GM23248 (cell line): Measurements from ENCODE around the gene MUC22. TPM values are rescaled to one million over a fixed set of nuclear protein-coding genes. Genes with fewer than 3 reads are reported as not detected.

Source experiments
- DNase-seq: peaks from one replicate; pipeline ENCODE4 v3.0.0-alpha.2; 2015
- H2AFZ ChIP-seq: fragments of 200-600 bp; sonication (generic); 2 replicates; pipeline ENCODE4 v1.6.1; 2016; ENCODE audit warnings: antibody characterized with exemption
- H3F3A ChIP-seq: fragments of 200-600 bp; sonication (generic); 2 replicates; pipeline ENCODE4 v1.6.1; 2016; ENCODE audit warnings: mild to moderate bottlenecking, antibody characterized with exemption, mixed run types; ENCODE audit not compliant: insufficient read depth
- H3K27ac ChIP-seq: fragments of 200-600 bp; sonication (generic); 2 replicates; pipeline ENCODE4 v1.5.1; 2016; ENCODE audit warnings: mild to moderate bottlenecking
- H3K27me3 ChIP-seq: fragments of 200-600 bp; sonication (generic); replicated peaks from 2 replicates; pipeline ENCODE4 v1.6.1; 2016; ENCODE audit warnings: mild to moderate bottlenecking; ENCODE audit not compliant: insufficient read depth
- H3K36me3 ChIP-seq: fragments of 200-600 bp; sonication (generic); 2 replicates; pipeline ENCODE4 v1.6.1; 2016; ENCODE audit warnings: low read depth, mild to moderate bottlenecking
- H3K4me1 ChIP-seq: fragments of 200-600 bp; sonication (generic); 2 replicates; pipeline ENCODE4 v1.6.1; 2016; ENCODE audit warnings: mild to moderate bottlenecking; ENCODE audit not compliant: insufficient read depth
- H3K4me2 ChIP-seq: fragments of 200-600 bp; sonication (generic); one replicate; pipeline ENCODE4 v1.6.1; 2016; ENCODE audit warnings: mild to moderate bottlenecking; ENCODE audit not compliant: unreplicated experiment
- H3K4me3 ChIP-seq: fragments of 200-600 bp; sonication (generic); 2 replicates; pipeline ENCODE4 v1.5.1; 2016; ENCODE audit warnings: mild to moderate bottlenecking
- H3K79me2 ChIP-seq: fragments of 200-600 bp; sonication (generic); 2 replicates; pipeline ENCODE4 v1.6.1; 2016; ENCODE audit warnings: mild to moderate bottlenecking; ENCODE audit not compliant: insufficient read depth
- H3K9ac ChIP-seq: fragments of 200-600 bp; sonication (generic); 2 replicates; pipeline ENCODE4 v1.6.1; 2016; ENCODE audit warnings: mild to moderate bottlenecking
- H3K9me2 ChIP-seq: fragments of 200-600 bp; sonication (generic); 2 replicates; pipeline ENCODE4 v1.6.1; 2016; ENCODE audit warnings: mixed run types, mild to moderate bottlenecking, moderate library complexity; ENCODE audit not compliant: insufficient read depth
- H3K9me3 ChIP-seq: fragments of 200-600 bp; sonication (generic); one replicate; pipeline ENCODE4 v1.6.1; 2017; ENCODE audit warnings: low read depth
- H4K20me1 ChIP-seq: fragments of 200-600 bp; sonication (generic); 2 replicates; pipeline ENCODE4 v1.6.0; 2016; ENCODE audit not compliant: insufficient read depth
- EZH2 ChIP-seq: fragments of 200-600 bp; sonication (generic); IDR thresholded peaks from 2 replicates; pipeline ENCODE4 v1.6.1; 2018; ENCODE audit warnings: antibody characterized with exemption, mild to moderate bottlenecking; ENCODE audit not compliant: insufficient read depth, poor library complexity, severe bottlenecking
- EZH2phosphoT487 ChIP-seq: fragments of 200-600 bp; sonication (generic); IDR thresholded peaks from 2 replicates; pipeline ENCODE4 v1.6.1; 2018; ENCODE audit warnings: antibody characterized with exemption, moderate library complexity, mild to moderate bottlenecking, low read depth; ENCODE audit not compliant: insufficient read depth
- WGBS, 2 experiments: methylation state at CpG; one replicate each; pipeline ENCODE4 v1.1.6; 2015 to 2017; ENCODE audit warnings: low lambda C conversion rate in 2 of 2, low coverage in 1 of 2; ENCODE audit errors: missing lambda C conversion rate in 2 of 2; 5-methylcytosine and 5-hydroxymethylcytosine counted together
- in situ Hi-C: fragments of 300-500 bp; cut with MboI; formaldehyde crosslinking; loops from 2 replicates; pipeline ENCODE4 v1.15.0; 2020
- polyA plus RNA-seq: library from polyadenylated mRNA; unstranded; fragments of >200 nt; fragmentation: Nextera tagmentation; extraction: Ambion mirVana; gene quantifications from 2 replicates; pipeline ENCODE4 v1.2.1, GENCODE V29; 2016
- total RNA-seq: library from RNA; depleted of rRNA; stranded (reverse); fragments of >200 nt; shearing (Covaris generic); gene quantifications from 2 replicates; pipeline ENCODE4 v1.2.3, GENCODE V29; 2014

The MUC22 gene
- total and polyA plus RNA-seq, 2 experiments from 2014 or later = not detected

- H3K36me3 ChIP-seq = no peaks in the 10 kb centered on the region
- WGBS, 2 experiments = 37 to 43% methylated on average over 13 of the region's 13 CpGs
- no peak overlapping the region for H3K27ac ChIP-seq
- H3K9ac ChIP-seq = no peak overlapping the region
- TF ChIP-seq EZH2 (no peak), EZH2phosphoT487 (no peak)
- no peak overlapping the region for H3K4me2 ChIP-seq
- peaks cover 3% of the 10 kb centered on the region; the same call in 1 of the 2 replicates for H3K4me1 ChIP-seq
- peak; percentile 82 for DNase-seq
- H3K9me2 ChIP-seq = no peaks in the 10 kb centered on the region
- no peaks in the 10 kb centered on the region for H3F3A ChIP-seq
- H2AFZ ChIP-seq = no peak overlapping the region
- no peaks in the 10 kb centered on the region for H3K79me2 ChIP-seq
- no peaks in the 10 kb centered on the region for H3K9me3 ChIP-seq
- H3K4me3 ChIP-seq = no peak overlapping the region
- H3K27me3 ChIP-seq = no peaks in the 10 kb centered on the region
- in situ Hi-C loops = no loop called here
- H4K20me1 ChIP-seq = no peaks in the 10 kb centered on the region
Measured at GRCh38 chr6:31068669-31069340, 58.5 kb downstream of the MUC22 start.

- no peaks in the 10 kb centered on the region for H3K36me3 ChIP-seq
- no peak overlapping the region for H3K4me2 ChIP-seq
- in situ Hi-C loops = loop anchor here (10.0 kb wide), 1 partner anchor 156 kb away; the partner anchor contains the start of gene VARS2
- no peaks in the 10 kb centered on the region for H3F3A ChIP-seq
- H3K9me3 ChIP-seq = no peaks in the 10 kb centered on the region
- H3K4me3 ChIP-seq = no peak overlapping the region
- H4K20me1 ChIP-seq = no peaks in the 10 kb centered on the region
- peaks cover 9% of the 10 kb centered on the region for H3K4me1 ChIP-seq
- H3K9me2 ChIP-seq = no peaks in the 10 kb centered on the region
- TF ChIP-seq EZH2phosphoT487 (no peak), EZH2 (no peak)
- DNase-seq = peak; percentile 89
- 42 to 45% methylated on average over 6 of the region's 6 CpGs for WGBS, 2 experiments
- no peak overlapping the region for H3K9ac ChIP-seq
- no peaks in the 10 kb centered on the region for H3K27me3 ChIP-seq
- no peak overlapping the region for H3K27ac ChIP-seq
- no peaks in the 10 kb centered on the region for H3K79me2 ChIP-seq
- H2AFZ ChIP-seq = no peak overlapping the region
Measured at GRCh38 chr6:31070711-31071197, 60.5 kb downstream of the MUC22 start.

GRCh38 chr6:31074401-31074800 is 64.1 kb downstream of the MUC22 start:
- no peaks in the 10 kb centered on the region for H3F3A ChIP-seq
- no peak for DNase-seq
- H3K27me3 ChIP-seq = no peaks in the 10 kb centered on the region
- no peaks in the 10 kb centered on the region for H3K9me2 ChIP-seq
- no peaks in the 10 kb centered on the region for H4K20me1 ChIP-seq
- H3K79me2 ChIP-seq = no peaks in the 10 kb centered on the region
- peaks cover 12% of the 10 kb centered on the region for H3K4me1 ChIP-seq
- in situ Hi-C loops = loop anchor here (10.0 kb wide), 1 partner anchor 160 kb away; the partner anchor contains the start of gene VARS2
- H3K9ac ChIP-seq = no peak overlapping the region
- H3K4me3 ChIP-seq = no peak overlapping the region
- no peaks in the 10 kb centered on the region for H3K36me3 ChIP-seq
- no peak overlapping the region for H3K27ac ChIP-seq
- 83 to 88% methylated on average over 4 of the region's 4 CpGs for WGBS, 2 experiments
- no peak overlapping the region for H2AFZ ChIP-seq
- no peak overlapping the region for H3K4me2 ChIP-seq
- no peaks in the 10 kb centered on the region for H3K9me3 ChIP-seq
- TF ChIP-seq EZH2 (no peak), EZH2phosphoT487 (no peak)

- in situ Hi-C loops = loop anchor here (10.0 to 25.0 kb wide), 2 partner anchors 161 to 338 kb away; partner anchors contain the start of genes FLOT1, IER3 and VARS2
- peak; percentile 91 for DNase-seq
- Histone ChIP-seq H3K4me1 (peaks cover 12% of the 10 kb centered on the region), H3K9me2 (no peaks in the 10 kb centered on the region), H3K9me3 (no peaks in the 10 kb centered on the region), H4K20me1 (no peaks in the 10 kb centered on the region), H2AFZ (no peak overlapping the region), H3K79me2 (no peaks in the 10 kb centered on the region), H3K27ac (peak overlapping the region; percentile 19; the same call in 1 of the 2 replicates), H3K4me3 (no peak overlapping the region), H3K27me3 (no peaks in the 10 kb centered on the region), H3F3A (no peaks in the 10 kb centered on the region), H3K9ac (no peak overlapping the region), H3K36me3 (no peaks in the 10 kb centered on the region), H3K4me2 (no peak overlapping the region)
- TF ChIP-seq EZH2 (no peak), EZH2phosphoT487 (no peak)
- WGBS, 2 experiments = 4 to 6% methylated on average over 1 of the region's 1 CpG
Measured at GRCh38 chr6:31075528-31075927, 65.3 kb downstream of the MUC22 start.
